ENCODE results near the gene HSD11B2.

DNA sequence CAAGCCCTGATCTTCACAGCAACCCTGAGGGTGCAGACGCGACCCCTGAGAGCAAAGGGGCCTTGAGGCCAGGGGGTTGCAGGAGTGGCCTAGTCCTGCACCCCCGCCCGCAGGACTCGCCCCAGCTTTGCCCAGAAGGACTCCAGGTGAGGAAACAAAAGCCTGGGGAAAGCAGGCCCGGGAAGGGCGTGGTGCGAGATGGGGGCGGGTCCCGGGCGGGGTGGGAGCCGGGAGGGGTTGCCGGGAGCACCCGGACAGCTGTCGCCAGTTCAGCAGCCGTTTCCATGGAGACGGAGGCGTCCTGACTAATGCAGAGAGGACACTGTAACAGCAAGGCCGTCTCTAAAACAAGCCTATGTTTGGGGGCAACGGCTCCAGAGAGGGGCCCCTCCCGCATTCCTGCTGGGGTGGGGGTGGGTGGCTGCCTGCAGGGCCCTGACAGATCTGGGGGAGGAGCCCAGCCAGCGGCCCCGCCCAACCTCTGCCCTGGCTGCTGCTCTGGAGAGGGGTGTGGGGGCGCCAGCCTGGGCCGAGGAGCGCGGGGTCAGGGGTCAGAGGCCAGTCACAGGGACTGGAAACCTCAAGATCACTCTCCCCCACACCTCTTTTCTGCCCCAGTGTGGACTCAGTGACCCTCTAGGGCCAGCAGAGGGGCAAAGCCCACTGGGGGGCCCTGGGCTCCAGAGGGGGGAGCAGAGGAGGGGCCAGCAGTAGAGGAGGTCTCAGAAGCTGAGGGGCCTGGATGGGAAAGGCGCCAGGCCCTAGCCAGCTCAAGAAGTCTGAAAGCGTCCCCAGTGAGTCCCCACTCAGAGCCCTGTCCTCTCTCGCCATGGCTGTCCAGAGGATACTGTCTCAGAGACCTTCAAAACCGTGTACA lies 34.5 kb upstream of the HSD11B2 start:
- no peak for TF ChIP-seq CTCF (tag by site-specific recombination; IDR thresholded peaks at IDR 0.05)
- TF ChIP-seq, protein P1, sequence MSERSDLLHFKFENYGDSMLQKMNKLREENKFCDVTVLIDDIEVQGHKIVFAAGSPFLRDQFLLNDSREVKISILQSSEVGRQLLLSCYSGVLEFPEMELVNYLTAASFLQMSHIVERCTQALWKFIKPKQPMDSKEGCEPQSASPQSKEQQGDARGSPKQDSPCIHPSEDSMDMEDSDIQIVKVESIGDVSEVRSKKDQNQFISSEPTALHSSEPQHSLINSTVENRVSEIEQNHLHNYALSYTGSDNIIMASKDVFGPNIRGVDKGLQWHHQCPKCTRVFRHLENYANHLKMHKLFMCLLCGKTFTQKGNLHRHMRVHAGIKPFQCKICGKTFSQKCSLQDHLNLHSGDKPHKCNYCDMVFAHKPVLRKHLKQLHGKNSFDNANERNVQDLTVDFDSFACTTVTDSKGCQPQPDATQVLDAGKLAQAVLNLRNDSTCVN (tag by site-specific recombination; optimal IDR thresholded peaks at IDR 0.05), result no peak
- TF ChIP-seq ZBTB17 (tag by site-specific recombination; IDR thresholded peaks at IDR 0.05), result no peak
- TF ChIP-seq ZNF830 (tag by site-specific recombination; IDR thresholded peaks at IDR 0.05; ENCODE audit: low read depth), result no peak
- TF ChIP-seq IKZF3 (tag by site-specific recombination; IDR thresholded peaks at IDR 0.05), result no peak
- TF ChIP-seq, protein P2, sequence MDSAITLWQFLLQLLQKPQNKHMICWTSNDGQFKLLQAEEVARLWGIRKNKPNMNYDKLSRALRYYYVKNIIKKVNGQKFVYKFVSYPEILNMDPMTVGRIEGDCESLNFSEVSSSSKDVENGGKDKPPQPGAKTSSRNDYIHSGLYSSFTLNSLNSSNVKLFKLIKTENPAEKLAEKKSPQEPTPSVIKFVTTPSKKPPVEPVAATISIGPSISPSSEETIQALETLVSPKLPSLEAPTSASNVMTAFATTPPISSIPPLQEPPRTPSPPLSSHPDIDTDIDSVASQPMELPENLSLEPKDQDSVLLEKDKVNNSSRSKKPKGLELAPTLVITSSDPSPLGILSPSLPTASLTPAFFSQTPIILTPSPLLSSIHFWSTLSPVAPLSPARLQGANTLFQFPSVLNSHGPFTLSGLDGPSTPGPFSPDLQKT (IDR thresholded peaks at IDR 0.05; ENCODE audit: borderline replicate concordance, low read depth, low read length), result no peak
- no peak for TF ChIP-seq TCF7L2 (IDR thresholded peaks at IDR 0.05; ENCODE audit: borderline replicate concordance, low read depth, low read length)
- TF ChIP-seq ZNF274 (IDR thresholded peaks at IDR 0.05; ENCODE audit: low read length), result no peak
- TF ChIP-seq ZNF274 (tag by site-specific recombination; IDR thresholded peaks at IDR 0.05; ENCODE audit: borderline replicate concordance), result no peak
- no peak for TF ChIP-seq MYNN (tag by site-specific recombination; IDR thresholded peaks at IDR 0.05; ENCODE audit: borderline replicate concordance)
- TF ChIP-seq, protein P3, sequence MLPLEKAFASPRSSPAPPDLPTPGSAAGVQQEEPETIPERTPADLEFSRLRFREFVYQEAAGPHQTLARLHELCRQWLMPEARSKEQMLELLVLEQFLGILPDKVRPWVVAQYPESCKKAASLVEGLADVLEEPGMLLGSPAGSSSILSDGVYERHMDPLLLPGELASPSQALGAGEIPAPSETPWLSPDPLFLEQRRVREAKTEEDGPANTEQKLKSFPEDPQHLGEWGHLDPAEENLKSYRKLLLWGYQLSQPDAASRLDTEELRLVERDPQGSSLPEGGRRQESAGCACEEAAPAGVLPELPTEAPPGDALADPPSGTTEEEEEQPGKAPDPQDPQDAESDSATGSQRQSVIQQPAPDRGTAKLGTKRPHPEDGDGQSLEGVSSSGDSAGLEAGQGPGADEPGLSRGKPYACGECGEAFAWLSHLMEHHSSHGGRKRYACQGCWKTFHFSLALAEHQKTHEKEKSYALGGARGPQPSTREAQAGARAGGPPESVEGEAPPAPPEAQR (tag by site-specific recombination; IDR thresholded peaks at IDR 0.05), result no peak
- TF ChIP-seq, protein P4, sequence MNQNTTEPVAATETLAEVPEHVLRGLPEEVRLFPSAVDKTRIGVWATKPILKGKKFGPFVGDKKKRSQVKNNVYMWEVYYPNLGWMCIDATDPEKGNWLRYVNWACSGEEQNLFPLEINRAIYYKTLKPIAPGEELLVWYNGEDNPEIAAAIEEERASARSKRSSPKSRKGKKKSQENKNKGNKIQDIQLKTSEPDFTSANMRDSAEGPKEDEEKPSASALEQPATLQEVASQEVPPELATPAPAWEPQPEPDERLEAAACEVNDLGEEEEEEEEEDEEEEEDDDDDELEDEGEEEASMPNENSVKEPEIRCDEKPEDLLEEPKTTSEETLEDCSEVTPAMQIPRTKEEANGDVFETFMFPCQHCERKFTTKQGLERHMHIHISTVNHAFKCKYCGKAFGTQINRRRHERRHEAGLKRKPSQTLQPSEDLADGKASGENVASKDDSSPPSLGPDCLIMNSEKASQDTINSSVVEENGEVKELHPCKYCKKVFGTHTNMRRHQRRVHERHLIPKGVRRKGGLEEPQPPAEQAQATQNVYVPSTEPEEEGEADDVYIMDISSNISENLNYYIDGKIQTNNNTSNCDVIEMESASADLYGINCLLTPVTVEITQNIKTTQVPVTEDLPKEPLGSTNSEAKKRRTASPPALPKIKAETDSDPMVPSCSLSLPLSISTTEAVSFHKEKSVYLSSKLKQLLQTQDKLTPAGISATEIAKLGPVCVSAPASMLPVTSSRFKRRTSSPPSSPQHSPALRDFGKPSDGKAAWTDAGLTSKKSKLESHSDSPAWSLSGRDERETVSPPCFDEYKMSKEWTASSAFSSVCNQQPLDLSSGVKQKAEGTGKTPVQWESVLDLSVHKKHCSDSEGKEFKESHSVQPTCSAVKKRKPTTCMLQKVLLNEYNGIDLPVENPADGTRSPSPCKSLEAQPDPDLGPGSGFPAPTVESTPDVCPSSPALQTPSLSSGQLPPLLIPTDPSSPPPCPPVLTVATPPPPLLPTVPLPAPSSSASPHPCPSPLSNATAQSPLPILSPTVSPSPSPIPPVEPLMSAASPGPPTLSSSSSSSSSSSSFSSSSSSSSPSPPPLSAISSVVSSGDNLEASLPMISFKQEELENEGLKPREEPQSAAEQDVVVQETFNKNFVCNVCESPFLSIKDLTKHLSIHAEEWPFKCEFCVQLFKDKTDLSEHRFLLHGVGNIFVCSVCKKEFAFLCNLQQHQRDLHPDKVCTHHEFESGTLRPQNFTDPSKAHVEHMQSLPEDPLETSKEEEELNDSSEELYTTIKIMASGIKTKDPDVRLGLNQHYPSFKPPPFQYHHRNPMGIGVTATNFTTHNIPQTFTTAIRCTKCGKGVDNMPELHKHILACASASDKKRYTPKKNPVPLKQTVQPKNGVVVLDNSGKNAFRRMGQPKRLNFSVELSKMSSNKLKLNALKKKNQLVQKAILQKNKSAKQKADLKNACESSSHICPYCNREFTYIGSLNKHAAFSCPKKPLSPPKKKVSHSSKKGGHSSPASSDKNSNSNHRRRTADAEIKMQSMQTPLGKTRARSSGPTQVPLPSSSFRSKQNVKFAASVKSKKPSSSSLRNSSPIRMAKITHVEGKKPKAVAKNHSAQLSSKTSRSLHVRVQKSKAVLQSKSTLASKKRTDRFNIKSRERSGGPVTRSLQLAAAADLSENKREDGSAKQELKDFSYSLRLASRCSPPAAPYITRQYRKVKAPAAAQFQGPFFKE (tag by site-specific recombination; IDR thresholded peaks at IDR 0.05; ENCODE audit: borderline replicate concordance), result no peak
- no peak for TF ChIP-seq ZNF654 (tag by site-specific recombination; IDR thresholded peaks at IDR 0.05; ENCODE audit: low read depth)

Measured in HEK293 (cell line).